H9 (cell line): ENCODE data around the gene RNF111. TPM values are rescaled to one million over a fixed set of nuclear protein-coding genes. Genes with fewer than 3 reads are reported as not detected.

Source experiments
- DNase-seq: peaks from one replicate; pipeline ENCODE4 v3.0.0-alpha.2; 2017
- H2AFZ ChIP-seq: one replicate; pipeline ENCODE4 v1.6.1; 2013; ENCODE audit warnings: mild to moderate bottlenecking, low read length, control low read depth, moderate library complexity
- H2AK5ac ChIP-seq: 2 replicates; pipeline ENCODE4 v1.6.1; 2013; ENCODE audit warnings: low read length, control low read depth, mixed read lengths; ENCODE audit not compliant: insufficient read length
- H2BK120ac ChIP-seq: one replicate; pipeline ENCODE4 v1.6.1; 2013; ENCODE audit warnings: low read depth, mild to moderate bottlenecking, low read length, control low read depth, inconsistent platforms; ENCODE audit not compliant: poor library complexity, severe bottlenecking
- H2BK12ac ChIP-seq: 2 replicates; pipeline ENCODE4 v1.6.1; 2013; ENCODE audit warnings: low read length, control low read depth, mixed read lengths, low read depth; ENCODE audit not compliant: insufficient read length
- H2BK15ac ChIP-seq: 2 replicates; pipeline ENCODE4 v1.6.1; 2013; ENCODE audit warnings: low read depth, low read length, control low read depth
- H2BK20ac ChIP-seq: one replicate; pipeline ENCODE4 v1.6.1; 2013; ENCODE audit warnings: low read depth, mild to moderate bottlenecking, low read length, control low read depth, inconsistent platforms; ENCODE audit not compliant: poor library complexity, severe bottlenecking
- H2BK5ac ChIP-seq: 2 replicates; pipeline ENCODE4 v1.6.1; 2013; ENCODE audit warnings: low read length, control low read depth, mixed read lengths; ENCODE audit not compliant: insufficient read length
- H3K14ac ChIP-seq: 2 replicates; pipeline ENCODE4 v1.6.1; 2013; ENCODE audit warnings: low read length, control low read depth; ENCODE audit not compliant: insufficient read depth
- H3K18ac ChIP-seq: 2 replicates; pipeline ENCODE4 v1.6.1; 2013; ENCODE audit warnings: low read depth, mild to moderate bottlenecking, mixed read lengths, low read length, control low read depth; ENCODE audit not compliant: insufficient read length
- H3K23ac ChIP-seq: 2 replicates; pipeline ENCODE4 v1.6.1; 2013; ENCODE audit warnings: low read length, control low read depth, mixed read lengths, low read depth; ENCODE audit not compliant: insufficient read length
- H3K23me2 ChIP-seq: 2 replicates; pipeline ENCODE4 v1.6.1; 2013; ENCODE audit warnings: low read depth, mild to moderate bottlenecking, mixed read lengths, low read length, control low read depth; ENCODE audit not compliant: insufficient read length, poor library complexity, severe bottlenecking
- H3K27ac ChIP-seq: 2 replicates; pipeline ENCODE4 v1.5.1; 2013; ENCODE audit warnings: low read length, control low read depth, mixed read lengths, low read depth; ENCODE audit not compliant: insufficient read length
- H3K27me3 ChIP-seq: 2 replicates; pipeline ENCODE4 v1.6.1; 2013; ENCODE audit warnings: low read length, control low read depth, inconsistent platforms; ENCODE audit not compliant: insufficient read depth
- H3K4ac ChIP-seq: 2 replicates; pipeline ENCODE4 v1.6.1; 2013; ENCODE audit warnings: low read depth, mild to moderate bottlenecking, control low read depth, inconsistent platforms, low read length, moderate library complexity
- H3K4me1 ChIP-seq: 2 replicates; pipeline ENCODE4 v1.6.1; 2013; ENCODE audit warnings: low read length, control low read depth, inconsistent platforms; ENCODE audit not compliant: insufficient read depth
- H3K4me2 ChIP-seq: 2 replicates; pipeline ENCODE4 v1.6.1; 2013; ENCODE audit warnings: low read length, control low read depth, mixed read lengths; ENCODE audit not compliant: insufficient read length, insufficient read depth
- H3K56ac ChIP-seq: 2 replicates; pipeline ENCODE4 v1.6.1; 2013; ENCODE audit warnings: low read depth, mild to moderate bottlenecking, mixed read lengths, low read length, control low read depth; ENCODE audit not compliant: insufficient read length
- H3K79me1 ChIP-seq: 2 replicates; pipeline ENCODE4 v1.6.1; 2013; ENCODE audit warnings: low read depth, mild to moderate bottlenecking, moderate library complexity, low read length, control low read depth, inconsistent platforms; ENCODE audit not compliant: insufficient read depth, poor library complexity, severe bottlenecking
- H3K79me2 ChIP-seq: 2 replicates; pipeline ENCODE4 v1.6.1; 2013; ENCODE audit warnings: low read length, control low read depth, inconsistent platforms; ENCODE audit not compliant: insufficient read depth
- H3K9ac ChIP-seq: 2 replicates; pipeline ENCODE4 v1.6.1; 2013; ENCODE audit warnings: low read length, control low read depth, mixed read lengths; ENCODE audit not compliant: insufficient read length; ENCODE audit errors: extremely low read depth
- H3K9me3 ChIP-seq: one replicate; pipeline ENCODE4 v1.6.1; 2013; ENCODE audit warnings: low read depth, low read length, inconsistent platforms; ENCODE audit not compliant: control insufficient read depth
- H3T11ph ChIP-seq: one replicate; pipeline ENCODE4 v1.6.1; 2013; ENCODE audit warnings: mild to moderate bottlenecking, low read length, control low read depth, inconsistent platforms
- H4K20me1 ChIP-seq: one replicate; pipeline ENCODE4 v1.6.1; 2013; ENCODE audit not compliant: control insufficient read depth, insufficient read length, insufficient read depth
- H4K5ac ChIP-seq: 2 replicates; pipeline ENCODE4 v1.6.1; 2013; ENCODE audit warnings: low read depth, mild to moderate bottlenecking, mixed read lengths, low read length, control low read depth; ENCODE audit not compliant: insufficient read length
- H4K8ac ChIP-seq: replicated peaks from 2 replicates; pipeline ENCODE4 v1.6.1; 2013; ENCODE audit warnings: low read length, control low read depth, mixed read lengths, low read depth; ENCODE audit not compliant: insufficient read length
- H4K91ac ChIP-seq: 2 replicates; pipeline ENCODE4 v1.6.1; 2013; ENCODE audit warnings: low read depth, mild to moderate bottlenecking, moderate library complexity, mixed read lengths, low read length, control low read depth; ENCODE audit not compliant: insufficient read length
- H3K27ac Mint-ChIP-seq, 3 experiments: 2 replicates in 2 of 3; 3 replicates in 1 of 3; pipeline ENCODE4 v1.8.0; 2020 to 2021; ENCODE audit warnings: mixed read lengths in 3 of 3, mild to moderate bottlenecking in 1 of 3, moderate library complexity in 1 of 3
- H3K27me3 Mint-ChIP-seq: 2 replicates; pipeline ENCODE4 v1.8.0; 2021; ENCODE audit warnings: low read depth, mild to moderate bottlenecking, moderate library complexity, mixed read lengths
- H3K36me3 Mint-ChIP-seq, 3 experiments: 2 replicates in 2 of 3; 3 replicates in 1 of 3; pipeline ENCODE4 v1.8.0; 2020 to 2021; ENCODE audit warnings: low read depth in 3 of 3, mixed read lengths in 3 of 3; ENCODE audit not compliant: insufficient read depth in 1 of 3
- H3K4me1 Mint-ChIP-seq, 2 experiments: 2 replicates each; pipeline ENCODE4 v1.8.0; 2020; ENCODE audit warnings: mixed read lengths in 2 of 2
- H3K4me3 Mint-ChIP-seq, 2 experiments: 2 replicates in 1 of 2; 3 replicates in 1 of 2; pipeline ENCODE4 v1.8.0; 2020 to 2021; ENCODE audit warnings: mild to moderate bottlenecking in 2 of 2, mixed read lengths in 2 of 2, moderate library complexity in 1 of 2
- H3K9me3 Mint-ChIP-seq, 2 experiments: 2 replicates in 1 of 2; 3 replicates in 1 of 2; pipeline ENCODE4 v1.8.0; 2020; ENCODE audit warnings: mild to moderate bottlenecking in 2 of 2, mixed read lengths in 2 of 2, moderate library complexity in 1 of 2
- CTCF ChIP-seq: fragments of 200-600 bp; sonication (generic); conservative IDR thresholded peaks from 3 replicates; pipeline ENCODE4 v1.8.0; 2021; ENCODE audit warnings: antibody characterized with exemption, mild to moderate bottlenecking
- WGBS: extraction: QIAGEN DNeasy Blood & Tissue Kit; methylation state at CpG from one replicate; pipeline ENCODE4 v1.1.7; 2013; ENCODE audit warnings: missing lambda C conversion rate, low lambda C conversion rate, mixed read lengths; ENCODE audit not compliant: insufficient read length; ENCODE audit errors: extremely low coverage; 5-methylcytosine and 5-hydroxymethylcytosine counted together
- total RNA-seq: library from RNA; stranded (reverse); gene quantifications from 2 replicates; pipeline ENCODE4 v1.2.1, GENCODE V29; 2021

The RNF111 gene
- total RNA-seq, 1 experiment from 2014 or later = 28.0 TPM

GRCh38 chr15:59087731-59088130 is 100.3 kb downstream of the RNF111 start:
- Histone ChIP-seq H4K8ac (no peak overlapping the region), H2BK12ac (no peak overlapping the region), H3K79me2 (no peaks in the 10 kb centered on the region), H4K20me1 (no peaks in the 10 kb centered on the region), H2AFZ (no peak overlapping the region), H3K9ac (no peak overlapping the region), H4K5ac (no peak overlapping the region), H3K23ac (no peak overlapping the region), H3K27ac (no peak overlapping the region), H3K9me3 (no peaks in the 10 kb centered on the region), H3T11ph (no peak overlapping the region), H3K4me1 (no peaks in the 10 kb centered on the region), H3K56ac (no peak overlapping the region), H3K4me2 (no peak overlapping the region), H3K14ac (no peak overlapping the region), H3K23me2 (no peaks in the 10 kb centered on the region), H3K4ac (no peak overlapping the region), H3K18ac (no peak overlapping the region), H3K27me3 (no peaks in the 10 kb centered on the region), H2BK20ac (no peak overlapping the region), H3K79me1 (no peaks in the 10 kb centered on the region), H2BK15ac (no peak overlapping the region), H4K91ac (no peak overlapping the region), H2AK5ac (no peak overlapping the region), H2BK120ac (no peak overlapping the region), H2BK5ac (no peak overlapping the region)
- H3K27me3 Mint-ChIP-seq = no peaks in the 10 kb centered on the region
- TF ChIP-seq CTCF = no peak
- H3K27ac Mint-ChIP-seq = peak overlapping the region in 1 of 3 experiments; percentile 18; a peak in 3 of 7 replicates
- H3K4me1 Mint-ChIP-seq = peaks cover 10 to 13% of the 10 kb centered on the region in 2 experiments
- no peaks in the 10 kb centered on the region for H3K9me3 Mint-ChIP-seq
- no peak for DNase-seq
- peaks cover 2 to 43% (median 36%) of the 10 kb centered on the region in 3 experiments; a peak in 5 of 7 replicates for H3K36me3 Mint-ChIP-seq
- no peak overlapping the region for H3K4me3 Mint-ChIP-seq
- WGBS = no CpG with 5 or more reads among the region's 2 CpGs
